HepG2 (cell line): ENCODE measurements around the gene SRSF4. TPM values are rescaled to one million over a fixed set of nuclear protein-coding genes. Genes with fewer than 3 reads are reported as not detected.
A peak's percentile ranks its signal among the peaks of the same experiment; 100 is the strongest.

Experiments
- ATAC-seq: fragments of 200-7000 bp; cut with Tn5 transposase; 3 replicates; pipeline ENCODE4 v1.9.1; 2020; ENCODE audit warnings: mild to moderate bottlenecking, moderate library complexity
- BruUV-seq: library from RNA; stranded (reverse); fragments of 400-500 nt; replicated peaks from 2 replicates; lab custom pipeline; 2021; lab: Mats Ljungman, UMichigan
- CTCF ChIA-PET: fragments of 300-600 bp; formaldehyde crosslinking; extraction: SDS; loops from one replicate; lab custom pipeline; 2021; ENCODE audit warnings: low total read pairs, inconsistent platforms, low intra/inter-chr PET ratio; lab: Yijun Ruan, JAX
- POLR2A ChIA-PET: fragments of 350-600 bp; sonication (Branson Sonifier 250); formaldehyde crosslinking; loops from one replicate; lab custom pipeline; 2020; ENCODE audit warnings: antibody characterized with exemption, inconsistent platforms; lab: Yijun Ruan, JAX
- DNase-seq: peaks from one replicate; pipeline ENCODE4 v3.0.0-alpha.2; 2015; ENCODE audit warnings: low spot score
- FAIRE-seq: peaks from 3 replicates; lab custom pipeline; 2011; peaks lifted over from hg19 to GRCh38; lab: Jason Lieb, UNC
- H2AFZ ChIP-seq: one replicate; pipeline ENCODE4 v1.6.1; 2011; ENCODE audit warnings: low read length, inconsistent platforms
- H3K27ac ChIP-seq: fragments of 300-600 bp; 3 replicates; pipeline ENCODE4 v1.8.0; 2011; ENCODE audit warnings: mixed run types, mild to moderate bottlenecking, mixed read lengths, low read length, inconsistent platforms; ENCODE audit not compliant: insufficient read depth; ENCODE audit errors: extremely low read length
- H3K27me3 ChIP-seq, 2 experiments: fragments of 200-600 bp in 1 of 2; 2 replicates in 1 of 2; 3 replicates in 1 of 2; pipeline versions ENCODE4 v1.6.0 to v1.8.0; 2011; ENCODE audit warnings: low read length in 2 of 2, mild to moderate bottlenecking in 2 of 2, moderate library complexity in 2 of 2, inconsistent platforms in 1 of 2; ENCODE audit not compliant: insufficient read depth in 2 of 2, control insufficient read depth in 1 of 2
- H3K36me3 ChIP-seq, 2 experiments: fragments of 200-600 bp in 1 of 2; replicated peaks in 1 of 2; 2 replicates in 1 of 2; 3 replicates in 1 of 2; pipeline versions ENCODE4 v1.5.1 to v1.8.0; 2011; ENCODE audit warnings: low read length in 2 of 2, inconsistent platforms in 1 of 2; ENCODE audit not compliant: insufficient read depth in 2 of 2, control insufficient read depth in 1 of 2
- H3K4me1 ChIP-seq: 2 replicates; pipeline ENCODE4 v1.5.1; 2012; ENCODE audit warnings: low read length, inconsistent platforms; ENCODE audit not compliant: insufficient read depth
- H3K4me2 ChIP-seq: 2 replicates; pipeline ENCODE4 v1.6.0; 2011; ENCODE audit warnings: low read depth, low read length, inconsistent platforms
- H3K4me3 ChIP-seq, 3 experiments: fragments of 200-600 bp in 1 of 3; sonication (generic), shearing (Covaris generic) in 1 of 3; replicated peaks in 1 of 3; 2 replicates each; pipeline ENCODE4 v1.5.1; 2011 to 2016; ENCODE audit warnings: low read length in 3 of 3, inconsistent platforms in 2 of 3, low read depth in 2 of 3, mild to moderate bottlenecking in 2 of 3, control low read depth in 1 of 3, mixed read lengths in 1 of 3; ENCODE audit not compliant: insufficient read depth in 1 of 3
- H3K79me2 ChIP-seq: one replicate; pipeline ENCODE4 v1.6.1; 2011; ENCODE audit warnings: low read length, inconsistent platforms; ENCODE audit not compliant: insufficient read depth
- H3K9ac ChIP-seq: 2 replicates; pipeline ENCODE4 v1.6.0; 2011; ENCODE audit warnings: mild to moderate bottlenecking, low read depth, low read length, inconsistent platforms; ENCODE audit not compliant: insufficient read depth
- H3K9me3 ChIP-seq: 2 replicates; pipeline ENCODE4 v1.5.1; 2012; ENCODE audit warnings: mild to moderate bottlenecking, low read length
- H4K20me1 ChIP-seq: 2 replicates; pipeline ENCODE4 v1.6.0; 2011; ENCODE audit warnings: inconsistent platforms, mild to moderate bottlenecking, low read length, moderate library complexity; ENCODE audit not compliant: insufficient read depth
- ARNT2 ChIP-seq: sonication (generic); formaldehyde crosslinking; IDR thresholded peaks from 2 replicates; pipeline ENCODE4 v1.8.0; 2022; ENCODE audit warnings: mild to moderate bottlenecking, low read depth, missing genetic modification reagents, moderate library complexity
- GABPB1 ChIP-seq: IDR thresholded peaks from 2 replicates; pipeline ENCODE4 v1.6.1; 2016; ENCODE audit warnings: mild to moderate bottlenecking, missing genetic modification reagents, moderate library complexity, missing compliant biosample characterization
- HOXA3 ChIP-seq: sonication (generic); formaldehyde crosslinking; IDR thresholded peaks from 2 replicates; pipeline ENCODE4 v1.5.0; 2020; ENCODE audit warnings: missing genetic modification reagents
- KAT2B ChIP-seq: fragments of 150-350 bp; IDR thresholded peaks from 2 replicates; pipeline ENCODE4 v1.6.1; 2014; ENCODE audit warnings: low read depth, low read length, borderline replicate concordance
- KDM1A ChIP-seq: IDR thresholded peaks from 2 replicates; pipeline ENCODE4 v1.6.1; 2016; ENCODE audit warnings: missing compliant biosample characterization
- NBN ChIP-seq: fragments of 450-650 bp; conservative IDR thresholded peaks from 2 replicates; pipeline ENCODE4 v1.6.1; 2017
- NR2F1 ChIP-seq, 2 experiments: fragments of 450-650 bp in 1 of 2; formaldehyde crosslinking in 1 of 2; IDR thresholded peaks; 2 replicates each; pipeline versions ENCODE4 v1.5.0 to v1.6.1; 2016 to 2020; ENCODE audit warnings: mild to moderate bottlenecking in 1 of 2, missing compliant biosample characterization in 1 of 2, missing genetic modification reagents in 1 of 2, moderate library complexity in 1 of 2
- REPIN1 ChIP-seq: sonication (generic); formaldehyde crosslinking; IDR thresholded peaks from 2 replicates; pipeline ENCODE4 v1.8.0; 2022; ENCODE audit warnings: missing genetic modification reagents, low read depth, mild to moderate bottlenecking, borderline replicate concordance
- ZNF709 ChIP-seq: sonication (generic); formaldehyde crosslinking; IDR thresholded peaks from 2 replicates; pipeline ENCODE4 v1.5.0; 2020; ENCODE audit warnings: mild to moderate bottlenecking, missing genetic modification reagents
- ZNF768 ChIP-seq: sonication (generic); formaldehyde crosslinking; IDR thresholded peaks from 2 replicates; pipeline ENCODE4 v1.4.0; 2020; ENCODE audit warnings: missing genetic modification reagents
- ZNF781 ChIP-seq: sonication (generic); formaldehyde crosslinking; IDR thresholded peaks from 2 replicates; pipeline ENCODE4 v1.5.1; 2020; ENCODE audit warnings: borderline replicate concordance, mild to moderate bottlenecking, missing genetic modification reagents; ENCODE audit errors: not compliant biosample characterization
- WGBS: methylation state at CpG from one replicate; pipeline ENCODE4 v1.1.6; 2017; ENCODE audit warnings: low lambda C conversion rate; 5-methylcytosine and 5-hydroxymethylcytosine counted together
- in situ Hi-C: cut with HindIII; loops from 2 replicates; pipeline ENCODE4 v1.10.0; 2017; ENCODE audit warnings: low pct_unique_long_range_greater_than_20kb; ENCODE audit not compliant: extremely low pct_ligation_motif_present
- intact Hi-C: fragments of 100-400 bp; cut with micrococcal nuclease; formaldehyde crosslinking; loops from one replicate; pipeline ENCODE4 v1.10.0; 2022; ENCODE audit not compliant: unreplicated experiment
- polyA plus RNA-seq, 8 experiments: library from polyadenylated mRNA; depleted of rRNA in 3 of 8; stranded (reverse) in 7 of 8; unstranded in 1 of 8; fragments of >200 nt; fragmentation: Illumina TruSeq in 4 of 8; extraction: Trizol in 4 of 8; gene quantifications; 2 replicates each; pipeline versions ENCODE4 v1.2.1 to v1.2.3, GENCODE V29; 2011 to 2016; ENCODE audit warnings: low read depth in 4 of 8, missing spikeins in 1 of 8, mixed read lengths in 1 of 8; ENCODE audit not compliant: insufficient read depth in 1 of 8
- total RNA-seq, 5 experiments: library from RNA; depleted of rRNA; stranded (reverse); fragments of >200 nt; fragmentation: Illumina TruSeq; extraction: Trizol; gene quantifications; 2 replicates each; pipeline ENCODE4 v1.2.3, GENCODE V29; 2016; ENCODE audit warnings: low read depth in 1 of 5
- TF ChIP-seq, protein P1 (sequence below), 2 experiments: IDR thresholded peaks; 2 replicates each; pipeline ENCODE4 v1.6.1; 2011 to 2012; ENCODE audit warnings: low read length in 2 of 2, borderline replicate concordance in 1 of 2, low read depth in 1 of 2, mild to moderate bottlenecking in 1 of 2, moderate library complexity in 1 of 2
- TF ChIP-seq, protein P2 (sequence below): sonication (generic); formaldehyde crosslinking; IDR thresholded peaks from 2 replicates; pipeline ENCODE4 v1.4.0; 2020; ENCODE audit warnings: missing genetic modification reagents
- TF ChIP-seq, protein P3 (sequence below): IDR thresholded peaks from 2 replicates; pipeline ENCODE4 v1.6.1; 2016; ENCODE audit warnings: low read depth
- TF ChIP-seq, protein P4 (sequence below): sonication (generic); IDR thresholded peaks from 2 replicates; pipeline ENCODE4 v1.6.1; 2016; ENCODE audit warnings: low read depth, borderline replicate concordance

Gene SRSF4
- total and polyA plus RNA-seq, 2 of the 13 experiments (the other 11 are each of a cell fraction or from before 2014, with no cell fraction given): 37.7 to 50.9 TPM

DNA sequence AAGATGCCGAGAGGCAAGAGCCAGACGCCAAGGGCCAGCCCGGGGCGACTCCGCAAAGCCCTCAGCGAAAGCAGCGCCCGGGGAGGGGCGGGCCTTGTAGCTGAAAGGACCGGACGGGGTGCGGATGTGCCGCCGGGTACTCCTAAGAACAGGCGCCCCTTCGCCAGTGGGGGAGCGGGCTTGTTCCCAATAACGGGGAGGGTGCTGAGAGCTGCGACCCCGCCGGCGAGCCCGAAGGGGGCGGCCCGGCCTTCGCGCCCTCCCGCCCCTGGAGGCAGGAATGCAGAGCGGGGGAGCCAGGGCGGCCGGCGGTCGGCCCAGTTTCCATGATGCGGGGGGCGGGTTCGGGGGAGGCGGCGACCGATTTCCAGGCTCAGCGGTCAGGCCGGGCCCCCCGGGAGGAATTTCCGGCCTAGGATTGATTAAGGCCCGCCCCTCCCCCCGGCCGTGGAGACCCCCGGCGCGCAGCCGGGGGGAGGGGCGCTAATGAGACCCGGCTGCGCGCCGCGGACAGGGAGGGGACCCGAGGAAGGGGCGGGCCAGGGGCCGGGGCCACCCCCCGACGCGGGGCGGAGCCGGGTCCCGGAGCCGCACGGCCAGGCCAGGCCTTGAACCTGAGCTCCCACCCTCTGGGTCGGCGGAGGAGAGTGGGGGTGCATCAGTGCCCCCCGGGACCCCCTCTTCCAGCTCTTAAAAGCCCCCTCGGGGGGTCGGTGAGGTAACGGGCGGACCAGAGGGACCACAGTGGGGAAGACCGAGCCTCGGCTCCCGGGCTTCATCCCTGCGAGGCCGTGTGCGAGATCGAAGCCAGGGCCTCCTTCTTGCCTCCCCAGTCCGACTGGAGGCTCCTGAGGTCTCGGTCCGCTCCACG, 57.1 kb downstream of the SRSF4 start:
- intact Hi-C loops (loop anchor here (1.0 to 10.0 kb wide), 2 partner anchors 22 to 240 kb away; no protein-coding TSS in a partner anchor), in situ Hi-C loops (loop anchor here (10.0 kb wide), 1 partner anchor 240 kb away; no protein-coding TSS in a partner anchor)
- Histone ChIP-seq H3K4me2 (peak overlapping the region; percentile 96), H3K4me1 (peaks cover 22% of the 10 kb centered on the region), H3K36me3 (no peaks in the 10 kb centered on the region), H3K9me3 (no peaks in the 10 kb centered on the region), H2AFZ (no peak overlapping the region), H3K4me3 (peak overlapping the region; percentile 76 to 89 (median 85)), H4K20me1 (no peaks in the 10 kb centered on the region), H3K79me2 (no peaks in the 10 kb centered on the region), H3K9ac (peak overlapping the region; percentile 75), H3K27ac (peak overlapping the region; percentile 13), H3K27me3 (peaks cover 2 to 11% of the 10 kb centered on the region in 2 experiments; a peak in 2 of 5 replicates)
- BruUV-seq: TSS peak; percentile 78
- FAIRE-seq (no peak), DNase-seq (peak; percentile 56), ATAC-seq (peak; percentile 74)
- POLR2A ChIA-PET: interaction anchor here (1.0 to 2.5 kb wide), 10 partner anchors 8 to 62 kb away, joined by 3 to 24 read pairs (median 4); partner anchors contain the start of gene SRSF4
- CTCF ChIA-PET: no interaction called here
- WGBS: 0% methylated on average over 2 of the region's 85 CpGs
- TF ChIP-seq ZNF709: no peak
- peak; percentile 35; the same call in 1 of the 2 replicates for TF ChIP-seq ZNF768 (CRISPR knock-in tag)
- no peak for TF ChIP-seq KDM1A (CRISPR knock-in tag)
- TF ChIP-seq GABPB1 (CRISPR knock-in tag): peak; percentile 56; the same call in 1 of the 2 replicates
- TF ChIP-seq, protein P1, sequence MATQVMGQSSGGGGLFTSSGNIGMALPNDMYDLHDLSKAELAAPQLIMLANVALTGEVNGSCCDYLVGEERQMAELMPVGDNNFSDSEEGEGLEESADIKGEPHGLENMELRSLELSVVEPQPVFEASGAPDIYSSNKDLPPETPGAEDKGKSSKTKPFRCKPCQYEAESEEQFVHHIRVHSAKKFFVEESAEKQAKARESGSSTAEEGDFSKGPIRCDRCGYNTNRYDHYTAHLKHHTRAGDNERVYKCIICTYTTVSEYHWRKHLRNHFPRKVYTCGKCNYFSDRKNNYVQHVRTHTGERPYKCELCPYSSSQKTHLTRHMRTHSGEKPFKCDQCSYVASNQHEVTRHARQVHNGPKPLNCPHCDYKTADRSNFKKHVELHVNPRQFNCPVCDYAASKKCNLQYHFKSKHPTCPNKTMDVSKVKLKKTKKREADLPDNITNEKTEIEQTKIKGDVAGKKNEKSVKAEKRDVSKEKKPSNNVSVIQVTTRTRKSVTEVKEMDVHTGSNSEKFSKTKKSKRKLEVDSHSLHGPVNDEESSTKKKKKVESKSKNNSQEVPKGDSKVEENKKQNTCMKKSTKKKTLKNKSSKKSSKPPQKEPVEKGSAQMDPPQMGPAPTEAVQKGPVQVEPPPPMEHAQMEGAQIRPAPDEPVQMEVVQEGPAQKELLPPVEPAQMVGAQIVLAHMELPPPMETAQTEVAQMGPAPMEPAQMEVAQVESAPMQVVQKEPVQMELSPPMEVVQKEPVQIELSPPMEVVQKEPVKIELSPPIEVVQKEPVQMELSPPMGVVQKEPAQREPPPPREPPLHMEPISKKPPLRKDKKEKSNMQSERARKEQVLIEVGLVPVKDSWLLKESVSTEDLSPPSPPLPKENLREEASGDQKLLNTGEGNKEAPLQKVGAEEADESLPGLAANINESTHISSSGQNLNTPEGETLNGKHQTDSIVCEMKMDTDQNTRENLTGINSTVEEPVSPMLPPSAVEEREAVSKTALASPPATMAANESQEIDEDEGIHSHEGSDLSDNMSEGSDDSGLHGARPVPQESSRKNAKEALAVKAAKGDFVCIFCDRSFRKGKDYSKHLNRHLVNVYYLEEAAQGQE (IDR thresholded peaks at IDR 0.05; ENCODE audit: borderline replicate concordance in 1 of 2, low read depth in 1 of 2, low read length in 2 of 2): no peak
- no peak for TF ChIP-seq ZNF781
- peak; percentile 19; the same call in 1 of the 2 replicates for TF ChIP-seq HOXA3
- TF ChIP-seq, protein P2, sequence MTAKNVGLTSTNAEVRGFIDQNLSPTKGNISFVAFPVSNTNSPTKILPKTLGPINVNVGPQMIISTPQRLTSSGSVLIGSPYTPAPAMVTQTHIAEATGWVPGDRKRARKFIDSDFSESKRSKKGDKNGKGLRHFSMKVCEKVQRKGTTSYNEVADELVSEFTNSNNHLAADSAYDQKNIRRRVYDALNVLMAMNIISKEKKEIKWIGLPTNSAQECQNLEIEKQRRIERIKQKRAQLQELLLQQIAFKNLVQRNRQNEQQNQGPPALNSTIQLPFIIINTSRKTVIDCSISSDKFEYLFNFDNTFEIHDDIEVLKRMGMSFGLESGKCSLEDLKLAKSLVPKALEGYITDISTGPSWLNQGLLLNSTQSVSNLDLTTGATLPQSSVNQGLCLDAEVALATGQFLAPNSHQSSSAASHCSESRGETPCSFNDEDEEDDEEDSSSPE (CRISPR knock-in tag): peak; percentile 15; the same call in 1 of the 2 replicates
- TF ChIP-seq REPIN1 (CRISPR knock-in tag): no peak
- TF ChIP-seq, protein P3, sequence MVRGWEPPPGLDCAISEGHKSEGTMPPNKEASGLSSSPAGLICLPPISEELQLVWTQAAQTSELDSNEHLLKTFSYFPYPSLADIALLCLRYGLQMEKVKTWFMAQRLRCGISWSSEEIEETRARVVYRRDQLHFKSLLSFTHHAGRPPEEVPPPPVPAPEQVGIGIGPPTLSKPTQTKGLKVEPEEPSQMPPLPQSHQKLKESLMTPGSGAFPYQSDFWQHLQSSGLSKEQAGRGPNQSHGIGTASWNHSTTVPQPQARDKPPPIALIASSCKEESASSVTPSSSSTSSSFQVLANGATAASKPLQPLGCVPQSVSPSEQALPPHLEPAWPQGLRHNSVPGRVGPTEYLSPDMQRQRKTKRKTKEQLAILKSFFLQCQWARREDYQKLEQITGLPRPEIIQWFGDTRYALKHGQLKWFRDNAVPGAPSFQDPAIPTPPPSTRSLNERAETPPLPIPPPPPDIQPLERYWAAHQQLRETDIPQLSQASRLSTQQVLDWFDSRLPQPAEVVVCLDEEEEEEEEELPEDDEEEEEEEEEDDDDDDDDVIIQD (CRISPR knock-in tag): no peak
- TF ChIP-seq NBN: no peak
- no peak for TF ChIP-seq NR2F1 (CRISPR knock-in tag; IDR thresholded peaks at IDR 0.05)
- TF ChIP-seq, protein P4, sequence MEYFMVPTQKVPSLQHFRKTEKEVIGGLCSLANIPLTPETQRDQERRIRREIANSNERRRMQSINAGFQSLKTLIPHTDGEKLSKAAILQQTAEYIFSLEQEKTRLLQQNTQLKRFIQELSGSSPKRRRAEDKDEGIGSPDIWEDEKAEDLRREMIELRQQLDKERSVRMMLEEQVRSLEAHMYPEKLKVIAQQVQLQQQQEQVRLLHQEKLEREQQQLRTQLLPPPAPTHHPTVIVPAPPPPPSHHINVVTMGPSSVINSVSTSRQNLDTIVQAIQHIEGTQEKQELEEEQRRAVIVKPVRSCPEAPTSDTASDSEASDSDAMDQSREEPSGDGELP: no peak
- no peak for TF ChIP-seq KAT2B
- peak; percentile 52; the same call in 1 of the 2 replicates for TF ChIP-seq ARNT2 (CRISPR knock-in tag)
